Stimulated activated memory B cell treated with anti-CD40 and anti-IgM and Interleukin-4, amounts not matched to agents 10 μg/mL and 1 μg/mL and 100 μg/mL, for 72 hours (primary cell): ENCODE measurements around the gene VWC2.
"Not testable (repeated sequence)": the region's sequence is repeated elsewhere in the genome, so short reads cannot be mapped to it uniquely, and the experiment has no call there.

Source experiments
- ATAC-seq: fragments of 150-1000 bp; cut with Tn5 transposase; 2 replicates; pipeline ENCODE4 v1.10.0; 2021
- H3K27ac Mint-ChIP-seq: one replicate; pipeline ENCODE4 v1.8.0; 2022; ENCODE audit warnings: mild to moderate bottlenecking, mixed read lengths
- H3K27me3 Mint-ChIP-seq: one replicate; pipeline ENCODE4 v1.8.0; 2022; ENCODE audit warnings: mixed read lengths
- H3K36me3 Mint-ChIP-seq: one replicate; pipeline ENCODE4 v1.8.0; 2022; ENCODE audit warnings: mixed read lengths
- H3K4me1 Mint-ChIP-seq: one replicate; pipeline ENCODE4 v1.8.0; 2022; ENCODE audit warnings: mixed read lengths
- H3K4me3 Mint-ChIP-seq: one replicate; pipeline ENCODE4 v1.8.0; 2022; ENCODE audit warnings: mild to moderate bottlenecking, moderate library complexity, mixed read lengths
- H3K9me3 Mint-ChIP-seq: one replicate; pipeline ENCODE4 v1.8.0; 2022; ENCODE audit warnings: mixed read lengths

Gene VWC2

GRCh38 chr7:49803812-49804211 is 30.4 kb downstream of the VWC2 start:
- Mint-ChIP-seq H3K4me1 (no peaks in the 10 kb centered on the region), H3K27ac (no peak overlapping the region), H3K27me3 (peaks cover 10% of the 10 kb centered on the region), H3K36me3 (no peaks in the 10 kb centered on the region), H3K4me3 (no peak overlapping the region), H3K9me3 (no peaks in the 10 kb centered on the region)
- no peak for ATAC-seq

- Mint-ChIP-seq H3K4me1 (no peaks in the 10 kb centered on the region), H3K4me3 (no peak overlapping the region), H3K9me3 (no peaks in the 10 kb centered on the region), H3K36me3 (no peaks in the 10 kb centered on the region), H3K27me3 (peaks cover 10% of the 10 kb centered on the region), H3K27ac (no peak overlapping the region)
- no peak for ATAC-seq
These were observed 32.1 kb downstream of the VWC2 start for GRCh38 chr7:49805371-49806007.

GRCh38 chr7:49812534-49812933 is 39.1 kb downstream of the VWC2 start:
- ATAC-seq: no peak
- Mint-ChIP-seq H3K36me3 (no peaks in the 10 kb centered on the region), H3K4me3 (no peak overlapping the region), H3K4me1 (no peaks in the 10 kb centered on the region), H3K27me3 (no peaks in the 10 kb centered on the region), H3K27ac (no peak overlapping the region), H3K9me3 (peaks cover 3% of the 10 kb centered on the region)

GRCh38 chr7:49817279-49817678 is 43.8 kb downstream of the VWC2 start:
- no peaks in the 10 kb centered on the region for H3K27me3 Mint-ChIP-seq
- H3K36me3 Mint-ChIP-seq: no peaks in the 10 kb centered on the region
- no peak overlapping the region for H3K4me3 Mint-ChIP-seq
- H3K9me3 Mint-ChIP-seq: peaks cover 3% of the 10 kb centered on the region
- no peaks in the 10 kb centered on the region for H3K4me1 Mint-ChIP-seq
- ATAC-seq: no peak
- no peak overlapping the region for H3K27ac Mint-ChIP-seq

GRCh38 chr7:49821181-49821580 is 47.7 kb downstream of the VWC2 start:
- no peak for ATAC-seq
- H3K36me3 Mint-ChIP-seq: no peaks in the 10 kb centered on the region
- H3K27ac Mint-ChIP-seq: no peak overlapping the region
- no peaks in the 10 kb centered on the region for H3K4me1 Mint-ChIP-seq
- no peaks in the 10 kb centered on the region for H3K27me3 Mint-ChIP-seq
- no peak overlapping the region for H3K4me3 Mint-ChIP-seq
- peaks cover 3% of the 10 kb centered on the region for H3K9me3 Mint-ChIP-seq

GRCh38 chr7:49822856-49823255 is 49.4 kb downstream of the VWC2 start:
- no peak overlapping the region for H3K4me3 Mint-ChIP-seq
- H3K9me3 Mint-ChIP-seq: peaks cover 5% of the 10 kb centered on the region
- H3K27ac Mint-ChIP-seq: no peak overlapping the region
- H3K4me1 Mint-ChIP-seq: no peaks in the 10 kb centered on the region
- no peaks in the 10 kb centered on the region for H3K36me3 Mint-ChIP-seq
- no peak for ATAC-seq
- H3K27me3 Mint-ChIP-seq: no peaks in the 10 kb centered on the region

GRCh38 chr7:49823566-49823965 is 50.1 kb downstream of the VWC2 start:
- Mint-ChIP-seq H3K4me3 (no peak overlapping the region), H3K27ac (no peak overlapping the region), H3K4me1 (no peaks in the 10 kb centered on the region), H3K27me3 (no peaks in the 10 kb centered on the region), H3K9me3 (peaks cover 7% of the 10 kb centered on the region), H3K36me3 (no peaks in the 10 kb centered on the region)
- ATAC-seq: no peak

- no peaks in the 10 kb centered on the region for H3K4me1 Mint-ChIP-seq
- no peak for ATAC-seq
- H3K4me3 Mint-ChIP-seq: no peak overlapping the region
- no peaks in the 10 kb centered on the region for H3K9me3 Mint-ChIP-seq
- H3K36me3 Mint-ChIP-seq: no peaks in the 10 kb centered on the region
- H3K27ac Mint-ChIP-seq: no peak overlapping the region
- no peaks in the 10 kb centered on the region for H3K27me3 Mint-ChIP-seq
These were observed 66.6 kb downstream of the VWC2 start for GRCh38 chr7:49839863-49840645.

GRCh38 chr7:49840751-49841405 is 67.4 kb downstream of the VWC2 start:
- Mint-ChIP-seq H3K27me3 (no peaks in the 10 kb centered on the region), H3K9me3 (no peaks in the 10 kb centered on the region), H3K4me3 (no peak overlapping the region), H3K27ac (no peak overlapping the region), H3K4me1 (no peaks in the 10 kb centered on the region), H3K36me3 (no peaks in the 10 kb centered on the region)
- ATAC-seq: no peak

- no peak for ATAC-seq
- H3K36me3 Mint-ChIP-seq: no peaks in the 10 kb centered on the region
These were observed 72.2 kb downstream of the VWC2 start for GRCh38 chr7:49845626-49846025.

GRCh38 chr7:49848211-49848841 is 74.9 kb downstream of the VWC2 start:
- Mint-ChIP-seq H3K9me3 (no peaks in the 10 kb centered on the region), H3K27ac (no peak overlapping the region), H3K4me3 (no peak overlapping the region), H3K4me1 (no peaks in the 10 kb centered on the region), H3K27me3 (no peaks in the 10 kb centered on the region), H3K36me3 (no peaks in the 10 kb centered on the region)
- no peak for ATAC-seq

More at GRCh38 chr7:49845626-49846025, 72.2 kb downstream of the VWC2 start:
- Mint-ChIP-seq H3K27ac (no peak overlapping the region), H3K9me3 (no peaks in the 10 kb centered on the region), H3K27me3 (no peaks in the 10 kb centered on the region), H3K4me1 (no peaks in the 10 kb centered on the region), H3K4me3 (no peak overlapping the region)

- Mint-ChIP-seq H3K4me1 (no peaks in the 10 kb centered on the region), H3K27ac (no peak overlapping the region), H3K36me3 (no peaks in the 10 kb centered on the region), H3K4me3 (no peak overlapping the region), H3K9me3 (no peaks in the 10 kb centered on the region), H3K27me3 (no peaks in the 10 kb centered on the region)
- ATAC-seq: no peak
These were observed 77.6 kb downstream of the VWC2 start for GRCh38 chr7:49850921-49851613.

- not testable (repeated sequence) for ATAC-seq, H3K36me3 Mint-ChIP-seq, H3K27me3 Mint-ChIP-seq, H3K9me3 Mint-ChIP-seq, H3K27ac Mint-ChIP-seq, H3K4me1 Mint-ChIP-seq, H3K4me3 Mint-ChIP-seq
These were observed 78.1 kb downstream of the VWC2 start for GRCh38 chr7:49851614-49851934.

- Mint-ChIP-seq H3K27ac (no peak overlapping the region), H3K4me3 (no peak overlapping the region), H3K36me3 (no peaks in the 10 kb centered on the region), H3K27me3 (no peaks in the 10 kb centered on the region), H3K4me1 (no peaks in the 10 kb centered on the region), H3K9me3 (peaks cover 3% of the 10 kb centered on the region)
- ATAC-seq: no peak
These were observed 79.4 kb downstream of the VWC2 start for GRCh38 chr7:49852619-49853462.
